K562 (cell line): Measurements from ENCODE around the gene SGTB. TPM values are rescaled to one million over a fixed set of nuclear protein-coding genes. Genes with fewer than 3 reads are reported as not detected.

Source experiments
- AFF1 ChIP-seq, 2 experiments: fragments of 450-650 bp; IDR thresholded peaks; 2 replicates each; pipeline ENCODE4 v1.6.1; 2018; ENCODE audit warnings: mild to moderate bottlenecking in 2 of 2, low read depth in 1 of 2; ENCODE audit not compliant: partially characterized antibody in 2 of 2
- ATF2 ChIP-seq: sonication (generic); formaldehyde crosslinking; IDR thresholded peaks from 2 replicates; pipeline ENCODE4 v1.8.1; 2022; ENCODE audit warnings: missing genetic modification reagents
- E2F6 ChIP-seq, 2 experiments: IDR thresholded peaks; 2 replicates each; pipeline ENCODE4 v1.6.1; 2011; ENCODE audit warnings: borderline replicate concordance in 1 of 2, control low read depth in 1 of 2, low read depth in 1 of 2, low read length in 1 of 2, mild to moderate bottlenecking in 1 of 2, mixed read lengths in 1 of 2, moderate library complexity in 1 of 2; ENCODE audit not compliant: insufficient read depth in 1 of 2, insufficient read length in 1 of 2, poor library complexity in 1 of 2, severe bottlenecking in 1 of 2; ENCODE audit errors: extremely low read depth in 1 of 2
- HDGF ChIP-seq: fragments of 450-650 bp; IDR thresholded peaks from 2 replicates; pipeline ENCODE4 v1.6.1; 2016
- KAT7 ChIP-seq: sonication (generic); formaldehyde crosslinking; IDR thresholded peaks from 2 replicates; pipeline ENCODE4 v1.8.0; 2022; ENCODE audit warnings: missing genetic modification reagents, mild to moderate bottlenecking, borderline replicate concordance
- MAZ ChIP-seq, 2 experiments: fragments of 450-650 bp in 1 of 2; sonication (generic) in 1 of 2; formaldehyde crosslinking; IDR thresholded peaks in 1 of 2; conservative IDR thresholded peaks in 1 of 2; 2 replicates each; pipeline versions ENCODE4 v1.4.0 to v1.5.0; 2020; ENCODE audit warnings: mild to moderate bottlenecking in 1 of 2, missing genetic modification reagents in 1 of 2
- MBD2 ChIP-seq: sonication (generic); IDR thresholded peaks from 2 replicates; pipeline ENCODE4 v1.6.1; 2016; ENCODE audit warnings: low read depth, borderline replicate concordance
- NFATC3 ChIP-seq: fragments of 450-650 bp; IDR thresholded peaks from 2 replicates; pipeline ENCODE4 v1.6.1; 2017; ENCODE audit warnings: mild to moderate bottlenecking
- NFE2 ChIP-seq: IDR thresholded peaks from 2 replicates; pipeline ENCODE4 v1.6.1; 2014; ENCODE audit warnings: antibody characterized with exemption, low read depth
- NR2C1 ChIP-seq, 2 experiments: fragments of 450-650 bp; IDR thresholded peaks; 2 replicates each; pipeline ENCODE4 v1.6.1; 2017; ENCODE audit warnings: mild to moderate bottlenecking in 2 of 2, antibody characterized with exemption in 1 of 2, inconsistent platforms in 1 of 2, missing compliant biosample characterization in 1 of 2, missing genetic modification characterization in 1 of 2
- NR2F6 ChIP-seq: fragments of 450-650 bp; formaldehyde crosslinking; IDR thresholded peaks from 2 replicates; pipeline ENCODE4 v1.4.0; 2020; ENCODE audit warnings: mild to moderate bottlenecking
- PHF8 ChIP-seq: fragments of 200-600 bp; sonication (generic); IDR thresholded peaks from 2 replicates; pipeline ENCODE4 v1.6.1; 2012; ENCODE audit warnings: mixed run types, mild to moderate bottlenecking, inconsistent platforms, low read length, moderate library complexity, borderline replicate concordance
- RBBP5 ChIP-seq: fragments of 200-600 bp; sonication (generic); IDR thresholded peaks from 2 replicates; pipeline ENCODE4 v1.6.1; 2012; ENCODE audit warnings: borderline replicate concordance, mild to moderate bottlenecking, low read length, control low read depth, inconsistent platforms; ENCODE audit not compliant: insufficient read depth, poor library complexity, severe bottlenecking
- TCF7 ChIP-seq: sonication (generic); IDR thresholded peaks from 2 replicates; pipeline ENCODE4 v1.6.1; 2016; ENCODE audit warnings: antibody characterized with exemption, borderline replicate concordance
- ZBTB33 ChIP-seq: sonication (generic); formaldehyde crosslinking; IDR thresholded peaks from 2 replicates; pipeline ENCODE4 v1.8.1; 2023; ENCODE audit warnings: mild to moderate bottlenecking, missing genetic modification reagents
- polyA plus RNA-seq, 8 experiments: library from polyadenylated mRNA; depleted of rRNA in 4 of 8; stranded (reverse) in 5 of 8; unstranded in 3 of 8; fragments of >200 nt; fragmentation: Nextera tagmentation in 2 of 8; fragmentation: Illumina TruSeq in 1 of 8; extraction: Ambion mirVana in 2 of 8; extraction: Trizol in 1 of 8; gene quantifications; 2 replicates each; pipeline versions ENCODE4 v1.2.1 to v1.2.3, GENCODE V29; 2011 to 2014; ENCODE audit warnings: inconsistent platforms in 1 of 8, missing spikeins in 1 of 8
- total RNA-seq, 7 experiments: library from RNA; depleted of rRNA in 6 of 7; stranded (reverse); fragments of >200 nt in 6 of 7; fragmentation: Illumina TruSeq in 2 of 7; extraction: Trizol in 2 of 7; gene quantifications; 2 replicates each; pipeline versions ENCODE4 v1.2.1 to v1.2.3, GENCODE V29; 2011 to 2021; ENCODE audit warnings: low replicate concordance in 1 of 7

SGTB gene
- total and polyA plus RNA-seq, 9 of the 15 experiments (the other 6 are each of a cell fraction or from before 2014, with no cell fraction given): 1.3 to 8.4 (median 4.8) TPM

GRCh38 chr5:65624571-65625555, 97.0 kb downstream of the SGTB start, which contains the start of the genes SHLD3 and TRAPPC13 (continued):
- peak; percentile 28 to 36 for TF ChIP-seq E2F6 (IDR thresholded peaks at IDR 0.05; ENCODE audit: borderline replicate concordance in 1 of 2, extremely low read depth in 1 of 2, insufficient read depth in 1 of 2, insufficient read length in 1 of 2, low read depth in 1 of 2, low read length in 1 of 2, poor library complexity in 1 of 2, severe bottlenecking in 1 of 2)
- TF ChIP-seq TCF7: no peak; the same call in 1 of the 2 replicates
- peak; percentile 24 to 48; a peak in 3 of 4 replicates for TF ChIP-seq MAZ (CRISPR knock-in tag; conservative IDR thresholded peaks at IDR 0.05 in 1 of 2, IDR thresholded peaks at IDR 0.05 in 1 of 2)
- peak; percentile 51 to 95 for TF ChIP-seq AFF1 (IDR thresholded peaks at IDR 0.05; ENCODE audit: low read depth in 1 of 2, partially characterized antibody in 2 of 2)
- TF ChIP-seq MBD2: peak; percentile 39; the same call in 1 of the 2 replicates
- no peak for TF ChIP-seq ZBTB33 (CRISPR knock-in tag)
- TF ChIP-seq PHF8: peak; percentile 61
- TF ChIP-seq NR2C1 (IDR thresholded peaks at IDR 0.05): peak; percentile 99
- TF ChIP-seq NR2C1 (tag; IDR thresholded peaks at IDR 0.05): peak; percentile 99
- TF ChIP-seq KAT7 (CRISPR knock-in tag): peak; percentile 48; the same call in 1 of the 2 replicates
- TF ChIP-seq NFE2: no peak
- TF ChIP-seq HDGF: no peak
- no peak for TF ChIP-seq NFATC3
- peak; percentile 73 for TF ChIP-seq RBBP5
- TF ChIP-seq ATF2: no peak
- no peak for TF ChIP-seq NR2F6 (CRISPR knock-in tag)
